ENCODE data around the gene TPM2.

The TPM2 gene

GRCh38 chr9:35689542-35690293, at the start of gene TPM2:
Gene TPM2, minus strand, starts transcription at chr9:35689925. Its CDS starts 108 bp downstream, at chr9:35689817.
- Histone ChIP-seq H3K4me1 (ENCODE audit: control insufficient read depth, insufficient read depth, low read length, unreplicated experiment) (peaks cover 37% of the 10 kb centered on the region), H3K4me3 (ENCODE audit: low read depth, low read length) (peak within 1 kb of the TSS; percentile 98), H3K27me3 (ENCODE audit: insufficient read depth, low read length) (no peaks in the 10 kb centered on the region), H3K79me2 (ENCODE audit: control insufficient read depth, insufficient read depth, low read length, unreplicated experiment) (peaks cover 48% of the 10 kb centered on the region), H3K27ac (ENCODE audit: low read depth, low read length) (peak within 1 kb of the TSS; percentile 91), H2AFZ (ENCODE audit: low read length, unreplicated experiment) (peak within 1 kb of the TSS; percentile 71), H3K36me3 (ENCODE audit: insufficient read depth, low read length) (peaks cover 27% of the 10 kb centered on the region; the same call in 1 of the 2 replicates)

- Histone ChIP-seq H2AFZ (ENCODE audit: low read length, unreplicated experiment) (no peak overlapping the region), H3K36me3 (ENCODE audit: insufficient read depth, low read length) (peaks cover 30% of the 10 kb centered on the region), H3K4me3 (ENCODE audit: low read depth, low read length) (no peak overlapping the region), H3K4me1 (ENCODE audit: control insufficient read depth, insufficient read depth, low read length, unreplicated experiment) (peaks cover 6% of the 10 kb centered on the region), H3K79me2 (ENCODE audit: control insufficient read depth, insufficient read depth, low read length, unreplicated experiment) (peaks cover 15% of the 10 kb centered on the region), H3K27me3 (ENCODE audit: insufficient read depth, low read length) (no peaks in the 10 kb centered on the region), H3K27ac (ENCODE audit: low read depth, low read length) (no peak overlapping the region)
Measured at GRCh38 chr9:35738924-35739323, 49.2 kb upstream of the TPM2 start.

GRCh38 chr9:35738186-35738585, 48.5 kb upstream of the TPM2 start:
- Histone ChIP-seq H3K79me2 (ENCODE audit: control insufficient read depth, insufficient read depth, low read length, unreplicated experiment) (peaks cover 23% of the 10 kb centered on the region), H3K27me3 (ENCODE audit: insufficient read depth, low read length) (no peaks in the 10 kb centered on the region), H3K36me3 (ENCODE audit: insufficient read depth, low read length) (peaks cover 28% of the 10 kb centered on the region), H3K4me1 (ENCODE audit: control insufficient read depth, insufficient read depth, low read length, unreplicated experiment) (peaks cover 12% of the 10 kb centered on the region), H3K27ac (ENCODE audit: low read depth, low read length) (no peak overlapping the region), H3K4me3 (ENCODE audit: low read depth, low read length) (no peak overlapping the region), H2AFZ (ENCODE audit: low read length, unreplicated experiment) (no peak overlapping the region)

- peaks cover 29% of the 10 kb centered on the region for H3K79me2 ChIP-seq (ENCODE audit: control insufficient read depth, insufficient read depth, low read length, unreplicated experiment)
- H3K4me1 ChIP-seq (ENCODE audit: control insufficient read depth, insufficient read depth, low read length, unreplicated experiment) = peaks cover 12% of the 10 kb centered on the region
- no peak overlapping the region for H2AFZ ChIP-seq (ENCODE audit: low read length, unreplicated experiment)
- no peaks in the 10 kb centered on the region for H3K27me3 ChIP-seq (ENCODE audit: insufficient read depth, low read length)
- no peak overlapping the region for H3K27ac ChIP-seq (ENCODE audit: low read depth, low read length)
- peaks cover 28% of the 10 kb centered on the region for H3K36me3 ChIP-seq (ENCODE audit: insufficient read depth, low read length)
- no peak overlapping the region for H3K4me3 ChIP-seq (ENCODE audit: low read depth, low read length)
Measured at GRCh38 chr9:35737143-35737542, 47.4 kb upstream of the TPM2 start.

- no peak overlapping the region for H3K4me3 ChIP-seq (ENCODE audit: low read depth, low read length)
- H2AFZ ChIP-seq (ENCODE audit: low read length, unreplicated experiment) = no peak overlapping the region
Measured at GRCh38 chr9:35736201-35736633, 46.5 kb upstream of the TPM2 start.

GRCh38 chr9:35734096-35734495, 44.4 kb upstream of the TPM2 start:
- H3K4me3 ChIP-seq (ENCODE audit: low read depth, low read length) = peak overlapping the region; percentile 86
- H3K27me3 ChIP-seq (ENCODE audit: insufficient read depth, low read length) = no peaks in the 10 kb centered on the region
- H3K36me3 ChIP-seq (ENCODE audit: insufficient read depth, low read length) = peaks cover 20% of the 10 kb centered on the region
- H2AFZ ChIP-seq (ENCODE audit: low read length, unreplicated experiment) = no peak overlapping the region
- H3K27ac ChIP-seq (ENCODE audit: low read depth, low read length) = peak overlapping the region; percentile 87
- peaks cover 58% of the 10 kb centered on the region for H3K79me2 ChIP-seq (ENCODE audit: control insufficient read depth, insufficient read depth, low read length, unreplicated experiment)
- H3K4me1 ChIP-seq (ENCODE audit: control insufficient read depth, insufficient read depth, low read length, unreplicated experiment) = peaks cover 27% of the 10 kb centered on the region

More at GRCh38 chr9:35736201-35736633, 46.5 kb upstream of the TPM2 start:
- Histone ChIP-seq H3K4me1 (ENCODE audit: control insufficient read depth, insufficient read depth, low read length, unreplicated experiment) (peaks cover 12% of the 10 kb centered on the region), H3K79me2 (ENCODE audit: control insufficient read depth, insufficient read depth, low read length, unreplicated experiment) (peaks cover 36% of the 10 kb centered on the region), H3K36me3 (ENCODE audit: insufficient read depth, low read length) (peaks cover 28% of the 10 kb centered on the region), H3K27ac (ENCODE audit: low read depth, low read length) (no peak overlapping the region), H3K27me3 (ENCODE audit: insufficient read depth, low read length) (no peaks in the 10 kb centered on the region)

GRCh38 chr9:35732800-35733541, 43.2 kb upstream of the TPM2 start:
- peaks cover 36% of the 10 kb centered on the region for H3K4me1 ChIP-seq (ENCODE audit: control insufficient read depth, insufficient read depth, low read length, unreplicated experiment)
- H3K27ac ChIP-seq (ENCODE audit: low read depth, low read length) = peak overlapping the region; percentile 87
- peak overlapping the region; percentile 77 for H2AFZ ChIP-seq (ENCODE audit: low read length, unreplicated experiment)
- H3K4me3 ChIP-seq (ENCODE audit: low read depth, low read length) = peak overlapping the region; percentile 86
- no peaks in the 10 kb centered on the region for H3K27me3 ChIP-seq (ENCODE audit: insufficient read depth, low read length)
- peaks cover 20% of the 10 kb centered on the region for H3K36me3 ChIP-seq (ENCODE audit: insufficient read depth, low read length)
- H3K79me2 ChIP-seq (ENCODE audit: control insufficient read depth, insufficient read depth, low read length, unreplicated experiment) = peaks cover 67% of the 10 kb centered on the region

- H3K79me2 ChIP-seq (ENCODE audit: control insufficient read depth, insufficient read depth, low read length, unreplicated experiment) = peaks cover 73% of the 10 kb centered on the region
Measured at GRCh38 chr9:35732185-35732799, 42.6 kb upstream of the TPM2 start, which contains the start of the genes CREB3 and TLN1. Gene CREB3, plus strand, starts transcription at chr9:35732666. Its CDS starts 107 bp downstream, at chr9:35732773. Gene TLN1, minus strand, starts transcription at chr9:35732195. Its CDS starts 6,501 bp downstream, at chr9:35725694.

GRCh38 chr9:35731415-35732184, 41.9 kb upstream of the TPM2 start:
- peak overlapping the region; percentile 87 for H3K27ac ChIP-seq (ENCODE audit: low read depth, low read length)
- peaks cover 10% of the 10 kb centered on the region; the same call in 1 of the 2 replicates for H3K36me3 ChIP-seq (ENCODE audit: insufficient read depth, low read length)
- H3K4me1 ChIP-seq (ENCODE audit: control insufficient read depth, insufficient read depth, low read length, unreplicated experiment) = peaks cover 50% of the 10 kb centered on the region
- peak overlapping the region; percentile 86 for H3K4me3 ChIP-seq (ENCODE audit: low read depth, low read length)
- H3K27me3 ChIP-seq (ENCODE audit: insufficient read depth, low read length) = no peaks in the 10 kb centered on the region
- peaks cover 80% of the 10 kb centered on the region for H3K79me2 ChIP-seq (ENCODE audit: control insufficient read depth, insufficient read depth, low read length, unreplicated experiment)
- H2AFZ ChIP-seq (ENCODE audit: low read length, unreplicated experiment) = peak overlapping the region; percentile 28

More at GRCh38 chr9:35732185-35732799, 42.6 kb upstream of the TPM2 start, which contains the start of the genes CREB3 and TLN1:
- Histone ChIP-seq H3K27ac (ENCODE audit: low read depth, low read length) (peak within 1 kb of the TSS; percentile 87), H2AFZ (ENCODE audit: low read length, unreplicated experiment) (peak within 1 kb of the TSS; percentile 77), H3K27me3 (ENCODE audit: insufficient read depth, low read length) (no peaks in the 10 kb centered on the region), H3K4me1 (ENCODE audit: control insufficient read depth, insufficient read depth, low read length, unreplicated experiment) (peaks cover 43% of the 10 kb centered on the region), H3K36me3 (ENCODE audit: insufficient read depth, low read length) (peaks cover 17% of the 10 kb centered on the region), H3K4me3 (ENCODE audit: low read depth, low read length) (peak within 1 kb of the TSS; percentile 86)

GRCh38 chr9:35730486-35730854, 40.7 kb upstream of the TPM2 start:
- Histone ChIP-seq H3K4me3 (ENCODE audit: low read depth, low read length) (peak overlapping the region; percentile 86), H3K27me3 (ENCODE audit: insufficient read depth, low read length) (no peaks in the 10 kb centered on the region), H3K27ac (ENCODE audit: low read depth, low read length) (peak overlapping the region; percentile 87), H3K36me3 (ENCODE audit: insufficient read depth, low read length) (peaks cover 8% of the 10 kb centered on the region; the same call in 1 of the 2 replicates), H3K79me2 (ENCODE audit: control insufficient read depth, insufficient read depth, low read length, unreplicated experiment) (peaks cover 89% of the 10 kb centered on the region), H2AFZ (ENCODE audit: low read length, unreplicated experiment) (no peak overlapping the region), H3K4me1 (ENCODE audit: control insufficient read depth, insufficient read depth, low read length, unreplicated experiment) (peaks cover 54% of the 10 kb centered on the region)

All from ACC112 (cell line).